Endothelial cell (in vitro differentiated cells): Measurements from ENCODE around the gene IL19. TPM values are rescaled to one million over a fixed set of nuclear protein-coding genes. Genes with fewer than 3 reads are reported as not detected.

Experiments
- DNase-seq: peaks from one replicate; pipeline ENCODE4 v3.0.0; 2021; ENCODE audit warnings: low spot score
- H3K27ac Mint-ChIP-seq: one replicate; pipeline ENCODE4 v1.8.0; 2021; ENCODE audit warnings: mixed read lengths, inconsistent platforms; ENCODE audit not compliant: unreplicated experiment
- H3K27me3 Mint-ChIP-seq: one replicate; pipeline ENCODE4 v1.8.0; 2021; ENCODE audit warnings: mild to moderate bottlenecking, moderate library complexity, mixed read lengths, inconsistent platforms; ENCODE audit not compliant: unreplicated experiment
- H3K36me3 Mint-ChIP-seq: one replicate; pipeline ENCODE4 v1.8.0; 2021; ENCODE audit warnings: mild to moderate bottlenecking, low read depth, mixed read lengths, inconsistent platforms; ENCODE audit not compliant: unreplicated experiment
- H3K4me1 Mint-ChIP-seq: one replicate; pipeline ENCODE4 v1.8.0; 2021; ENCODE audit warnings: mild to moderate bottlenecking, mixed read lengths, inconsistent platforms; ENCODE audit not compliant: unreplicated experiment
- H3K4me3 Mint-ChIP-seq: one replicate; pipeline ENCODE4 v1.8.0; 2021; ENCODE audit warnings: mild to moderate bottlenecking, mixed read lengths, inconsistent platforms; ENCODE audit not compliant: unreplicated experiment
- H3K9me3 Mint-ChIP-seq: one replicate; pipeline ENCODE4 v1.8.0; 2021; ENCODE audit warnings: mixed read lengths, inconsistent platforms; ENCODE audit not compliant: unreplicated experiment
- CTCF ChIP-seq: fragments of 200-600 bp; sonication (generic); IDR thresholded peaks from one replicate; pipeline ENCODE4 v1.5.0; 2021; ENCODE audit warnings: antibody characterized with exemption; ENCODE audit not compliant: unreplicated experiment
- total RNA-seq: library from RNA; stranded (reverse); fragmentation: NEBNext Ultra II Directional; extraction: Animal tissue kit (Norgen Biotek cat#: 25700); gene quantifications from one replicate; pipeline ENCODE4 v1.2.1, GENCODE V29; 2021; ENCODE audit not compliant: unreplicated experiment

Gene IL19
- total RNA-seq, 1 donor from 2014 or later = not detected

GRCh38 chr1:206784471-206784903, 13.9 kb downstream of the IL19 start:
- no peak for TF ChIP-seq CTCF
- Mint-ChIP-seq H3K4me3 (no peak overlapping the region), H3K4me1 (no peaks in the 10 kb centered on the region), H3K27ac (no peak overlapping the region), H3K36me3 (no peaks in the 10 kb centered on the region), H3K27me3 (peaks cover 3% of the 10 kb centered on the region), H3K9me3 (no peaks in the 10 kb centered on the region)
- no peak for DNase-seq

- H3K4me1 Mint-ChIP-seq = no peaks in the 10 kb centered on the region
- TF ChIP-seq CTCF = no peak
- H3K27me3 Mint-ChIP-seq = peaks cover 3% of the 10 kb centered on the region
- no peak overlapping the region for H3K4me3 Mint-ChIP-seq
- H3K9me3 Mint-ChIP-seq = no peaks in the 10 kb centered on the region
- no peak overlapping the region for H3K27ac Mint-ChIP-seq
- DNase-seq = no peak
- H3K36me3 Mint-ChIP-seq = no peaks in the 10 kb centered on the region
These were observed 14.7 kb downstream of the IL19 start for GRCh38 chr1:206785182-206785765.

GRCh38 chr1:206786212-206786886, 15.8 kb downstream of the IL19 start:
- H3K4me3 Mint-ChIP-seq = no peak overlapping the region
- no peak for TF ChIP-seq CTCF
- no peak for DNase-seq
- no peak overlapping the region for H3K27ac Mint-ChIP-seq
- no peaks in the 10 kb centered on the region for H3K9me3 Mint-ChIP-seq
- no peaks in the 10 kb centered on the region for H3K4me1 Mint-ChIP-seq
- H3K27me3 Mint-ChIP-seq = peaks cover 3% of the 10 kb centered on the region
- no peaks in the 10 kb centered on the region for H3K36me3 Mint-ChIP-seq

GRCh38 chr1:206787891-206788290, 17.3 kb downstream of the IL19 start:
- no peak for TF ChIP-seq CTCF
- Mint-ChIP-seq H3K4me3 (no peak overlapping the region), H3K9me3 (no peaks in the 10 kb centered on the region)

GRCh38 chr1:206788487-206789050, 18.0 kb downstream of the IL19 start:
- no peaks in the 10 kb centered on the region for H3K36me3 Mint-ChIP-seq
- no peak overlapping the region for H3K27ac Mint-ChIP-seq
- DNase-seq = no peak
- no peaks in the 10 kb centered on the region for H3K4me1 Mint-ChIP-seq
- TF ChIP-seq CTCF = no peak
- H3K27me3 Mint-ChIP-seq = peaks cover 3% of the 10 kb centered on the region
- H3K9me3 Mint-ChIP-seq = no peaks in the 10 kb centered on the region
- no peak overlapping the region for H3K4me3 Mint-ChIP-seq

More at GRCh38 chr1:206787891-206788290, 17.3 kb downstream of the IL19 start:
- Mint-ChIP-seq H3K27ac (no peak overlapping the region), H3K27me3 (peaks cover 3% of the 10 kb centered on the region), H3K36me3 (no peaks in the 10 kb centered on the region), H3K4me1 (no peaks in the 10 kb centered on the region)
- DNase-seq = no peak
